Measurements from ENCODE around the gene ARSG.

Gene ARSG

DNA sequence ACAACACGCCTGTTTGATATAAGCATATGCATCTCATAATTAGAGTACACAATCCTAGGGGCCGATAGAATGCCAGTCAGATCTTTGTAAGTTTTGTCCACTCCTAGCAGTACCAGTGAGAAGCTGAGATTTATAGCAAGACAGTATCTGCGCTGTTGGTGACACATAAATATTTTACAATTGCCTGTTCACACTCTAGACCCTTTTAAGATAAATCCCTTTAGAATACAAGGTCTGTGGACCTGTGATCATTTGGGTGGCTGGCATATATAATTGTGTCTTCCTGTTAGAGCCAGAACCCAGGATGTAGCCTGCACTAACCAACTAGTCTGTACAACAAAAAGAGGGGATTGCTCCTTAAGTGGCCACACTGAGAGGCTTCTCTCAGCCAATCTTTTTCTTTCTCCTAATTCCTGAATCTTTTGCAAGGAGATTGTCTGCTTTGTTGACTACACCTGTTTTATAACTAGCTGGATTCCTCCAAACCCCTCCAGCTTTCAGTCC is 91.3 kb downstream of the ARSG start:
- Histone ChIP-seq H3K4me3 (ENCODE audit: low read depth, low read length) (no peak overlapping the region), H3K36me3 (no peaks in the 10 kb centered on the region), H3K27ac (no peak overlapping the region), H3K27me3 (ENCODE audit: insufficient read depth, low read depth, severe bottlenecking) (no peaks in the 10 kb centered on the region), H3K9me3 (ENCODE audit: severe bottlenecking) (no peaks in the 10 kb centered on the region)
- DNase-seq = no peak
- TF ChIP-seq, protein P1, sequence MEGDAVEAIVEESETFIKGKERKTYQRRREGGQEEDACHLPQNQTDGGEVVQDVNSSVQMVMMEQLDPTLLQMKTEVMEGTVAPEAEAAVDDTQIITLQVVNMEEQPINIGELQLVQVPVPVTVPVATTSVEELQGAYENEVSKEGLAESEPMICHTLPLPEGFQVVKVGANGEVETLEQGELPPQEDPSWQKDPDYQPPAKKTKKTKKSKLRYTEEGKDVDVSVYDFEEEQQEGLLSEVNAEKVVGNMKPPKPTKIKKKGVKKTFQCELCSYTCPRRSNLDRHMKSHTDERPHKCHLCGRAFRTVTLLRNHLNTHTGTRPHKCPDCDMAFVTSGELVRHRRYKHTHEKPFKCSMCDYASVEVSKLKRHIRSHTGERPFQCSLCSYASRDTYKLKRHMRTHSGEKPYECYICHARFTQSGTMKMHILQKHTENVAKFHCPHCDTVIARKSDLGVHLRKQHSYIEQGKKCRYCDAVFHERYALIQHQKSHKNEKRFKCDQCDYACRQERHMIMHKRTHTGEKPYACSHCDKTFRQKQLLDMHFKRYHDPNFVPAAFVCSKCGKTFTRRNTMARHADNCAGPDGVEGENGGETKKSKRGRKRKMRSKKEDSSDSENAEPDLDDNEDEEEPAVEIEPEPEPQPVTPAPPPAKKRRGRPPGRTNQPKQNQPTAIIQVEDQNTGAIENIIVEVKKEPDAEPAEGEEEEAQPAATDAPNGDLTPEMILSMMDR (IDR thresholded peaks at IDR 0.05; ENCODE audit: low read depth, low read length) = no peak

DNA sequence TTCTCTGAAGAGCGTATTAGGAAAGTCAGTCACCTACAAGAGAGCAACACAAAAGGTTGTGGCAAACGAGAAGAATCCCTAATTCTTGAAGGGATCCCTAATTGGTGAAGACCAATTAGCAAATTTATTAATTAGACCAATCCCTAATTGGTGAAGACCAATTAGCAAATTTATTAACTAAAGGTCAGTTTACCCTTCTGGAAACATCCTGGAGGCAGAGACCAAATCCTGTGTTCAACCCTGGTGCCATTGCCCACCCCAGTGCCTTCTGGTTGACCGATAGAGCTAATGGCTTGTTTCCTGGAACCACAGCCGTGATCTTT is 91.8 kb downstream of the ARSG start:
- Histone ChIP-seq H3K27ac (no peak overlapping the region), H3K36me3 (no peaks in the 10 kb centered on the region), H3K4me3 (ENCODE audit: low read depth, low read length) (no peak overlapping the region), H3K9me3 (ENCODE audit: severe bottlenecking) (no peaks in the 10 kb centered on the region), H3K27me3 (ENCODE audit: insufficient read depth, low read depth, severe bottlenecking) (no peaks in the 10 kb centered on the region)
- no peak for DNase-seq
- TF ChIP-seq, protein P1 (IDR thresholded peaks at IDR 0.05; ENCODE audit: low read depth, low read length) = no peak

DNA sequence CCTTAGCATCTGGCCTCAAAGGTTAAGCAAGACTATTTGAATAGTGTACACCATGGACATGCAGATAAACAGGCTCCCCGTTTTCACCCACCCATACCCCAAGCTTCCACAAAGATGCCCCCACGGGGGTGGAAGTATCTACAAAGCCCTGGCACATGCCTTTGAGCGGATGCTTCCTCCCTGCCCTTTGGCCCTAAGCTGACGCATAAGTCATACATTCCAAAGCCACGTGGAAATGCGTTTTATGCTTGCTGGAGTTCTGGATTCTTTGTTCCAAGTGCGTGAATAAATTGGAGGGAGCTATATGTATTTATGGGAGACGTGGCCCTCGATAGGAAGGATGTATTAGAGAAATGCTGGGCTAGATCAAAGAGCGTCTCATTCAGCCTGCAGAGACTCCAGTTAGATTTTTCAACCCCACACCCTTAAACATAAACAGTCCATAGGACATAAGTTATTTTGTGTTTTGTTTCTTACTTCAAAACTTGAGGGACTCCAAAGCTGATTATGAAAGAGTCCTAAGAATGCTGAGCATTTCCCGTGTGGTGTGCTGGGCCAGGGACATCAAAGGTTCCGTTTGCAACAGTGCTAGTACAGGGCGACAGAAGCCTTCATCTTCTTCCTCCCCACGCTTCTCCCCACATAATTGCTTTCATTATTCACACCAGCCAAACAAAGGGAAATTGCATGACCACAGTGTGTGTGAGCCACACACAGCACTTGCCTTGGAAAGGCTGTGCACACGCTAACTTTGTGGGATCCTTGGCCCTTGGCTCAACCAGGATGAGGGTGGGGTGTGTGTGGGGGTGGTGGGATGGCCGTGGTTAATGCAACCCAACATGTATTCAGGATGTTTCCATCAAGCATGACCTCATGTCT is 92.4 kb downstream of the ARSG start:
- Histone ChIP-seq H3K9me3 (ENCODE audit: severe bottlenecking) (no peaks in the 10 kb centered on the region), H3K27me3 (ENCODE audit: insufficient read depth, low read depth, severe bottlenecking) (no peaks in the 10 kb centered on the region), H3K36me3 (no peaks in the 10 kb centered on the region), H3K4me3 (ENCODE audit: low read depth, low read length) (no peak overlapping the region), H3K27ac (no peak overlapping the region)
- DNase-seq = no peak
- TF ChIP-seq, protein P1 (IDR thresholded peaks at IDR 0.05; ENCODE audit: low read depth, low read length) = no peak

DNA sequence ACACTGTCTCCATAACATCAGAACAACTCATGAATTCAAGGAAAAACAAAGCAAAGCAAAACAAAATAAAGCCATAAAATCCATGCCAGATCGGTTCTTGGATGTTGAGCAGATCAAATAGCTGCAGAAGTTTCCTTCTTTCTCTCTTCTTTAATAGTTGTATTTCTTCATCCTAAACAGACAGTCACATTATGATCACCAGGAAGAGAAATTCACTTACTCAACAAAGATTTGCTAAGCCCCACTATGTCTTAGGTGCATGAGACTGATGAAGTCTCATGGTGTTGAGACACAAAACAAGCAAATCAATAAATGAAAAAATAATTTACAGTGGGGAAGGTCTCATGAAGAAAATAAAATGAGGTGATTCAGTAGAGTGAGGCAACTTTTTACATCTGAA is 93.2 kb downstream of the ARSG start:
- no peaks in the 10 kb centered on the region for H3K36me3 ChIP-seq
- no peaks in the 10 kb centered on the region for H3K9me3 ChIP-seq (ENCODE audit: severe bottlenecking)
- DNase-seq = no peak
- no peak overlapping the region for H3K4me3 ChIP-seq (ENCODE audit: low read depth, low read length)
- no peak overlapping the region for H3K27ac ChIP-seq
- H3K27me3 ChIP-seq (ENCODE audit: insufficient read depth, low read depth, severe bottlenecking) = no peaks in the 10 kb centered on the region
- TF ChIP-seq, protein P1 (IDR thresholded peaks at IDR 0.05; ENCODE audit: low read depth, low read length) = no peak

DNA sequence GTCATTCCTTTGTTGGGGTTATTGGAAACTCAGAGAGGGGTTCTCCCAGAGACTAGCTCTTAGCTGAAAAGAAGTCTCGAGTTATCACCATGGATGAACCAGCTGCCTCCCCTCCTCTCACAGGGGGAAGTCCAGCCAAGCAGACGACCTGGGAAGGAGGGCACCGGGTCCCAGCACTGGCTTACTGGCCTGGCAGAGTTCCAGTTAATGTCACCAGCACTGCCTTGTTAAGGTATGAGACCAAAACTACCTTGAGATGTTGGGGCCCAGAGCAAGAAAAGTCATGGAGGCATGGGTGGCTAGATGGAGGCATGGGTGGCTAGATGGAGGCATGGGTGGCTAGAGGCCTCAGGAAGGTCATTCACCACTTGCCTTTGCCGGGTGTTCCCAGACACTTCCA is 93.6 kb downstream of the ARSG start:
- TF ChIP-seq, protein P1 (IDR thresholded peaks at IDR 0.05; ENCODE audit: low read depth, low read length) = no peak
- no peak for DNase-seq
- Histone ChIP-seq H3K36me3 (no peaks in the 10 kb centered on the region), H3K27me3 (ENCODE audit: insufficient read depth, low read depth, severe bottlenecking) (no peaks in the 10 kb centered on the region), H3K9me3 (ENCODE audit: severe bottlenecking) (no peaks in the 10 kb centered on the region), H3K4me3 (ENCODE audit: low read depth, low read length) (no peak overlapping the region), H3K27ac (no peak overlapping the region)
